Mononuclear cell (primary cell): ENCODE measurements around the gene PSG5. TPM values are rescaled to one million over a fixed set of nuclear protein-coding genes. Genes with fewer than 3 reads are reported as not detected.
"Not testable (repeated sequence)": the region's sequence is repeated elsewhere in the genome, so short reads cannot be mapped to it uniquely, and the experiment has no call there.

Source experiments
- H3K27me3 ChIP-seq: 2 replicates; pipeline ENCODE4 v1.6.0; 2011; ENCODE audit warnings: low read length, control low read depth; ENCODE audit not compliant: insufficient read depth
- H3K4me1 ChIP-seq: 2 replicates; pipeline ENCODE4 v1.5.1; 2011; ENCODE audit warnings: mild to moderate bottlenecking, low read length, control low read depth; ENCODE audit not compliant: insufficient read depth
- H3K4me3 ChIP-seq: 2 replicates; pipeline ENCODE4 v1.5.1; 2011; ENCODE audit warnings: mild to moderate bottlenecking, low read length, moderate library complexity
- H3K9me3 ChIP-seq: 2 replicates; pipeline ENCODE4 v1.5.1; 2011; ENCODE audit warnings: low read depth, mild to moderate bottlenecking, control low read depth, low read length
- total RNA-seq: library from RNA; depleted of rRNA; stranded (reverse); fragments of >200 nt; gene quantifications from one replicate; pipeline ENCODE4 v1.2.3, GENCODE V29; 2012

The PSG5 gene
- total RNA-seq, result not detected

DNA sequence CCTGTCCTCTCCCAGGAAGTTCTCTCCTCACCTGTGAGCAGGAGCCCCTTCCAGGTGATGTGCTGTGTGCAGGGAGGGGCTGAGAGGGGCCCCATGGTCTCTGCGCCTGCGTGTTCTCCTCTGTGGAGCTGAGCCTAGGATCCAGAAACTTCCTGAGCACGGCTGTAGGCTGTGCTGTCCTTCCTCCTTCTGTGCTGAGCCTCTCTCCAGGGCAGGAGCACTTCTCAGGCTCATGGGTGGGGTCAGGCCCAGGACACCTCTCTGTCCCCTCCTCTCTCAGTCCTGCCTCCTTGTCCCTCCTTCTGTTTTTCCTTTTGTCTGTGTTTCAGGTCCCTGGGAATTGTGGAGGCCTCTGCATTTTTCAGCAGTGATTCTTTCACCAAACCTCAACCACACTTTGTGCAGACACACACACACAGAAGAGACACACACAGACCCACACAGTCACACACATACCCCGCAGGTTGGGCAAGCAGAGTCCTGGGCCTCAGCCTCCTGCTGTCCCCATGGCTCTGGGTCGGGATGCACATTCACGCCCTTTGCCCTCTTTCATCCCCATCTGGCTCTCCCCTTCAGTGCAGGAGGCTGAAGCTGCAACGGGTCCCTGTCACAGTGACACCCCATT, at the start of gene PSG5:
Gene PSG5, minus strand, starts transcription at position 226 of the 625 bp plus-strand sequence. Its CDS starts 131 bp downstream, at position 95.
- not testable (repeated sequence) for H3K27me3 ChIP-seq, H3K4me1 ChIP-seq, H3K9me3 ChIP-seq, H3K4me3 ChIP-seq

DNA sequence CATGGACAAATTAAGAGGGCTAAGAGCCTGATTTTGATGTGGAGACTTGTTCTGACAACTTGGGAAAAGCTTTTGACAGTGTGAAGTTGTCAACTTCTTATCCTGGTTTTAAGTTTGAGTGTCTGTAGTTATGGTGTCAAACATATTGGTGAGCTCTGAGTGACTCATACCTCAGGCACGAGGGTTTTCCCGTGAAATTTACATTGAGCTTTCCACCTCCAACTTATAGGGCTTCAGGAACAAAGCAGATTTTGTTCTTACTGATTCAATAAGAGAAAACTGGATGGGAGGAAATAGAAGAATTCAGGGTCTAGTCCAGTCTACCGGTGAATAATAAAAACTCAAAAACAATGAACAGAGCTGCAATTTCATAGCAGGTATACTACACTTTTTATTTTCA, 49.4 kb upstream of the PSG5 start:
- H3K9me3 ChIP-seq, H3K4me3 ChIP-seq, H3K27me3 ChIP-seq, H3K4me1 ChIP-seq: not testable (repeated sequence)

DNA sequence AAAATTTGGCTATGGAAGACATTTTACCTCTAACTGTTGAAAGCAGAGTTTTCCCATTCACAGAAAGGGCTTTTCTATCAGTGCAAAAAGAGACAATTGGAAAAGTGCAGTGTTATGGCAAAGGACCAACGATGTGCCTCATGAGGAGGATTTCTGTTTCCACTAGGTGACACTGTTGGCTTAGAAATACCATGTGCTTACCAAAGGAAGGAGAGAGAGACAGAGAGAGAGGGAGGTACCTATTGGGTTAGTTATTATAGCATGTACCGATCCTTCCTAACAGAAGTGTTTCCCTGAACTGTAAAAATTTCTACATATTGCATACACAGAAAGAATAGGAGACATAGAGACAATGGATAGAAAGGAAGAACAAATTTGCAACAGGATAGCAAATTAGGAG, 43.0 kb upstream of the PSG5 start:
- Histone ChIP-seq H3K4me3 (no peak overlapping the region), H3K9me3 (peaks cover 5% of the 10 kb centered on the region), H3K4me1 (no peaks in the 10 kb centered on the region), H3K27me3 (no peaks in the 10 kb centered on the region)

DNA sequence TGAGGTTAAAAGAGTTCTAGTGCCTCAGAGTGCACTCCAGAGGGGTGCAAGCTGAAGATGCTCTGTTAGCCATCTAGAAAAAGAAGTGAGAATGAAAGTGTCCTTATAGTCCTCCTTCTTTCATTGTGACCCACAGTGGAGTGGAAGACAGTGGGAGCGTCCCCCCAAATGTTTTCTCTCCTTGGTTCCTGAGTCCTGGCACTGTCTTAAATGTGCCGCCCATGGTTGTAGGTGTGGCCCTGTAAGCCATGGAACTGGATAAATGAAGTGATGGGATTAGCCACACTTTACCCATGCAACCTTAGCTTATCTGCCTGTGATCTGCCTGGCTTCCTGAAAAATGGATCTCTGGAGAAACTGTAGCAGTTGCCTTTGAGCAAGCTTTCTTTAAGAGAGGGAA, 42.4 kb upstream of the PSG5 start:
- not testable (repeated sequence) for H3K4me3 ChIP-seq, H3K4me1 ChIP-seq, H3K27me3 ChIP-seq, H3K9me3 ChIP-seq

DNA sequence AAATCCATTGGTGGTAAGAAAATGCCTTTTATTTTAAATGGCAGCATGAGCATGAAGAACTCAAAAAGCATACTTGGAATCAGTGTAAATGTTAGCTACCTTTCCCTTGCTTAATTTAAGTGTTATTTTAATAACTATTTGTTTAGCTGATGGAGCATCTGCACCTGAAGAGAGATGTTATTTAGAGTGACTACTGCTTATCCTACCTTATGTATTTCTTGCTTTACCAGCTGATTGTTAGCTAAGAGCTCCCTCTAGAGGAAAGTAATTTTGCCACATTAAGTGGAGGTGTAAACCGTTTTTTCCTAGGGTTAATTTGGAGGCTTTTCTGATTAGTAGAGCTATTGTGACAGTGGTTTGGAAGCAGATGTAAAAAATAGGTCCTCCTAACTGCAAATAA, 40.6 kb upstream of the PSG5 start:
- H3K4me1 ChIP-seq, H3K4me3 ChIP-seq, H3K9me3 ChIP-seq, H3K27me3 ChIP-seq: not testable (repeated sequence)

DNA sequence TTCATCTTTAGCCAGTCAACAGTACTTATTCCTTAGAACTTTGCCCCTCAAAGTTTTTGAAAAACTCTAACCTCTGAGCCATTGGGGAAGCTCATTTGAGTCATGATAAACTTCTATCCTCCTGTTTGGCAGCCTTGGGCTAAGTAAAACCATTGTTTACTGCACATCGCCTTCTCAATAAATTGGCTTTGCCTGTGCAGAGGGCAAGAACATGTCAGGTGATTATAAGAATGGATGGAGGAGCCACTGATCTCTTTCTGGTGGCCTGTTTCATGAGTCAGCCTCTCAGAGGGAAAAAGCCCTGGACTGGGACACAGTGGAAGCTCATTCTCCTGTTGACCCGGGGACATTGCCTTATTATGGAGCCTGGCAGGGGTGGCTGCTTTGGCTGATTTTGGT, 38.5 kb upstream of the PSG5 start:
- no peak overlapping the region for H3K4me3 ChIP-seq
- no peaks in the 10 kb centered on the region for H3K4me1 ChIP-seq
- H3K27me3 ChIP-seq, result no peaks in the 10 kb centered on the region
- H3K9me3 ChIP-seq, result peaks cover 5% of the 10 kb centered on the region

DNA sequence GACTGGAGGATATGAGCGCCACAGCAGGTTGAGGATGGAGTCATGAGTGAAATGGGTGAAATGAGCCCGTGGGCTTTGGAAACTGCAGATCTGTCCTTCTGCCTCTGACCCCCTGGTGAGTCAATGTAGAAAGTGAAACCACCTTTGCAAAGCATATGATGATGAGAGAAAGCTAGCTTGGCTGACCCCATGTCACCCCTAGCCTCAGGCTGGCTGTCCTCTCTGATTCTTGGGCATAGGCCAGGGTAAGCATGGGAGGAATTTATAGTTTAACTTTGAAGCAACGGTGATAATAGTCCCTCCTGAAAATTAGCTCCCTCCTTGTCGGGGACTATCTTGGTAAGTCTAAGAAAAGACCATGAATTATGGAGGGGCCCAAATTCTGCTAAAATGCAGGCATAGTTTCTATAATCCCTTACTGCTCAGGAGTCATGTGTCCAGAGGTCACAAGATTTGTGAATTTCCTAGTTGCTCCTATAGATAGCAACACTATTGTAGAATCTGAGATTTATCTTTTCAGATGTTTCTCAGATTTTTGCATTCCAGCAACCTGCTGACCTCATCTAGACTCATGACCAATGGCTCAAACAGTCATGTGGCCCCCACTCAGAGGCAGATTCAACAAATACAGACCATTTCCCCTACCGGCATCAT, 38.0 kb upstream of the PSG5 start:
- not testable (repeated sequence) for H3K4me3 ChIP-seq, H3K9me3 ChIP-seq, H3K27me3 ChIP-seq, H3K4me1 ChIP-seq

DNA sequence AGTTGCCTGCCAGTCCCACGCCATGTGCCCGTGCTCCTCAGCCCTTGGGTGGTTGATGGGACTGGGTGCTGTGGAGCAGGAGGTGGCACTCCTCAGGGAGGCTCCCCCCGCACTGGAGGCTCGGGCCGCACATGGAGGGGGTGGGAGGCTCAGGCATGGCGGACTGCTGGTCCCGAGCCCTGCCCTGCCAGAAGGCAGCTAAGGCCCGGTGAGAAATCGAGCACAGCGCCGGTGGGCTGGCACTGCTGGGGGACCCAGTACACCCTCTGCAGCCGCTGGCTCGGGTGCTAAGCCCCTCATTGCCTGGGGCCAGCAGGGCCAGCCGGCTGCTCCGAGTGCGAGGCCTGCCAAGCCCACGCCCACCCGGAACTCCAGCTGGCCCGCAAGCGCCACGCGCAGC, 35.6 kb upstream of the PSG5 start:
- not testable (repeated sequence) for H3K4me3 ChIP-seq, H3K9me3 ChIP-seq, H3K4me1 ChIP-seq, H3K27me3 ChIP-seq

DNA sequence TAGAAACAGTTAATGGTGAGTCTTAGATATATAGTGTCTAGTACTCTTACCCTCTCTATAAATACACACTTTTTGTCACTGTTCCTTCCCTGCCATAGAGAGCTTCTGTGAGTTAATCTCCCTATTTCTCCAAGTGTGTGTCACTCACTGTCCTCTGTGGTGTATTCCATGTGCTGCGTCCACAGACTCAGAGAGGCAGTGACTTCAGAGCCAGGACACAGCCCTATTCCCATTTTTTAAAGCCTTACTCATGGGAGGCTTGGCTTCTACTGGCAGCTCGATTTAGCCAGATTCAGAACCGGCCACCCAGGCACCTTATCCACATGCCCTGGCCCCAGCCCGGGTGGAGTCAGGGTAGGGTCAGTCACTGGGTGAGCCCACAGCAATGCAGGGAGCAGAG, 32.8 kb upstream of the PSG5 start:
- not testable (repeated sequence) for H3K9me3 ChIP-seq, H3K4me1 ChIP-seq, H3K27me3 ChIP-seq, H3K4me3 ChIP-seq

DNA sequence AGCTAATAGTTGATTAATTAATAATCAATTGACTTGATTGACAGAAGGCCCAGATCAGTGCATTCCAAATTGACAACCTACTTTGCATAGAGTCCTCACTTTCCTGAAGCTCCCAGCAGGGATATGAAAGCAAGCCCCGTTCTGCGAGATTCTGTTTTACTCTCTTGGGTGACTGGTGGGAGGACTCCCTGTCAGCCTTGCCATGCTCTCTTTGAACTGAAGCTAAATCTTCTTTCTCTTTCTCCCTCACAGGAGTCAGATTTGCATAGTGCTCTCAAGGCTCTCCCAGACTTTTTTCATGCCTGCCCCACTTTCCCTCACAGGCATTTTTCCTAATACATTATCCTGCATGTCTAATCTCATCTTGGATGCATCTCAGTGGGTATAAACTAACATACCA, 29.5 kb upstream of the PSG5 start:
- H3K4me1 ChIP-seq, H3K27me3 ChIP-seq, H3K9me3 ChIP-seq, H3K4me3 ChIP-seq: not testable (repeated sequence)

DNA sequence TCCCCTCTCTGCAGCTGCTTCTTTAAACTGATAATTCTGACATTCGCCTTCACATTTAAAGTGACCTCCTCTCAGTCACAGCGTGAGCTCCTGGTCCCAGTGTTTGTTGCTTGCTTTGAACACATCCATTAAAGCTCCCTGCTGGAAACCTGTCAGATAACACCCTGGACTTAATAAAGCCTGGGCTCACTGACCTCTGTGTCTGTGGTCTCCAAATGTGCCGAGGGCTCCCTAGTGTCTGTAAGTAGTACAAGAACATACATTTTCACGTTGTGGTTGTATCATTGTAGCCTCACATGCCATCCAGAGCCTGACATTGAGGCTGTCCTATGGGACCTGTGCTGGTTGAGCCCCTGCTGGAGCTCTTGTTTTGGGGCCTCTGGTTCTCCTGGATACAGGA, 21.7 kb upstream of the PSG5 start:
- H3K9me3 ChIP-seq, result no peaks in the 10 kb centered on the region
- H3K4me3 ChIP-seq, result no peak overlapping the region
- H3K27me3 ChIP-seq, result no peaks in the 10 kb centered on the region
- no peaks in the 10 kb centered on the region for H3K4me1 ChIP-seq

DNA sequence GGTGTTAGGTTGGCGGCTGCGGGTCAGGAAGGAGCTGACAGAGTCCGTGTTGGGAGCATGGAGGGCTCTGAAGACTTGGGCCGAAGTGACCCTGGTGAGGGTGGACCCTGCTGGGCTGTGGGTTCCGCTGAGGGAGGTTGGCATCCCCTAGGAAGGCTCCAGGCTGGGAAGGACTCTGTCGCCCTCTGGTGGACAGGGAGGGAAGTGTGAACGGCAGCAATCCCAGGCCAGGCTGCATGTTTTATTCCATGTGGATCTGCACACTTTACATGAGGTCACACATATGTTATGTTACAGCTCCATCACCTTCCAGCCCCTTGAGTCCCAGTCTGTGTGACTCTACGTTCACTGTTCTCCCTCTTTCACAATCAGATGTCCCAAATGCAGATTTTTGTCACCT, 20.8 kb upstream of the PSG5 start:
- not testable (repeated sequence) for H3K4me1 ChIP-seq, H3K4me3 ChIP-seq, H3K9me3 ChIP-seq, H3K27me3 ChIP-seq

DNA sequence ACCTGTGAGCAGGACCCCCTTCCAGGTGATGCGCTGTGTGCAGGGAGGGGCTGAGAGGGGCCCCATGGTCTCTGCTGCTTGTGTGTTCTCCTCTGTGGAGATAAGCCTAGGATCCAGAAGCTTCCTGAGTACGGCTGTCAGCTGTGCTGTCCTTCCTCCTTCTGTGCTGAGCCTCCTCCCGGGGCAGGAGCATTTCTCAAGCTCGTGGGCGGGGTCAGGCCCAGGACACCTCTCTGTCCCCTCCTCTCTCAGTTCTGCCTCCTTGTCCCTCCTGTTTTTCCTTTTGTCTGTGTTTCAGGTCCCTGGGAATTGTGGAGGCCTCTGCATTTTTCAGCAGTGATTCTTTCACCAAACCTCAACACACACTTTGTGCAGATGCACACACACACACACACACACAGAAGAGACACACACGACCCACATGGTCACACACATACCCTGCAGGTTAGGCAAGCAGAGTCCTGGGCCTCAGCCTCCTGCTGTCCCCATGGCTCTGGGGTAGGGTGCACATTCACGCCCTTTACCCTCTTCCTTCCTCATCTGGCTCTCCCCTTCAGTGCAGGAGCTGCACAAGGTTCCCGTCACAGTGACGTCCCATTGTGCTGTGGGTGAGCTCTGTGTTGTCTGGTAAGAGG, 19.3 kb upstream of the PSG5 start, which contains the start of gene PSG4:
Gene PSG4, minus strand, starts transcription at position 168 of the 635 bp plus-strand sequence. Its CDS starts 102 bp downstream, at position 66.
- not testable (repeated sequence) for H3K27me3 ChIP-seq, H3K9me3 ChIP-seq, H3K4me1 ChIP-seq, H3K4me3 ChIP-seq

DNA sequence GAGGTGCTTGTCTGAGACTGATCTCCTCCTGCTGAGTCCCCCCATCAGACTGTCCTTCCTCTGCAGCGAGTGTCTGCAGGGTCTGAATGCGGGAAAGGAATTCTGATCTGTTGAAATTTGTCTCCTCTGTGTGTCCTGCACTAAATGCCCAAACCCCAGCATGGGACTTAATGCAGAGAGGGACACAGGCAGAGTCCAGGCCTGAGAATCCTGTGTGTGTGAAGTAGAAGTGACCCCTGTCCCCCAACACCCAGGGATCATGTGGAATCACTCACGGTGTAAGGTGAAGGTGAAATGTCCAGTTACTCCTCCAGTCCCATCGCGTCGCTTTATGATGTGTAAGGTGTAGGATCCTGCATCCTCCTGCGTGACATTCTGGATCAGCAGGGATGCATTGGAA, 17.3 kb upstream of the PSG5 start:
- H3K27me3 ChIP-seq, H3K9me3 ChIP-seq, H3K4me3 ChIP-seq, H3K4me1 ChIP-seq: not testable (repeated sequence)

DNA sequence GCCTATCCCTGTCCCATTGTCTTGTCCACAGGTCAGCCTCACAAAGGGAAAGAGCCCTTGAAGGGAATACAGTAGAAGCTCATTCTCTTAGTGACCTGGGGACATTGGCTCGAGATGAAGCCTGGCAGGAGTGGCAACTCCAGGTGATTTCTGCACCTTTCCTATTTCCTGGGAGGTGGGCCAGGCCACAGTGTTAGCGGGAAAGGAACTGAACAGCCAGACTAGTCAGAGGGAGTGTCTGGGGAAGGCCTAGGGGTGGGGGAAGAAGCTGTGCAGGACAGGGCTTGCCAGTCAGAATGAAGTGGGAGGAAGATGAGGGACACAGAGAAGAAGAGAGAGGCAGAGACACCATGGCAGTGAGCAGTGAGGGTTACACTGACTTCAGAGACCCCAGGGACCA, 15.6 kb upstream of the PSG5 start:
- not testable (repeated sequence) for H3K27me3 ChIP-seq, H3K4me1 ChIP-seq, H3K9me3 ChIP-seq, H3K4me3 ChIP-seq

DNA sequence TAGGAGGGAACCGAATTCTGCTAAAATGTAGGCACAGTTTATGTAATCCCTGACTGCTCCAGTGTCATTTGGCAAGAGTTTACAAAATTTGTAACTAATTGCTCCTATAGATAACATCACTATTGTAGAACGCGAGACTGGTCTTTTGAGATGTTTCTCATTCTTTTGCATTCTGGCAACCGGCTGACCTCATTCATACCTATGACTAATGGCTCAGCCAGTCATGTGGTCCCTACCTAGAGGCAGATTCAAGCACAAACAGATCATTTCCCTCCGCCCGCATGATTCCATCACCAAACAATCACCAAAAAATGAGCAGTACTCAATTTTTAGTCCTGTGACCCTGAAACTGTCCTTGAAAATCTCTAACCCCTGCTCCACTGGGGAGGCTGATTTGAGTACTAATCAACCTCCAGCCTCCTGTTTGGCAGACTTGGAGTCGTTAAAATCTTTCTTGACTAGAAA, 15.0 kb upstream of the PSG5 start:
- H3K4me1 ChIP-seq, H3K4me3 ChIP-seq, H3K9me3 ChIP-seq, H3K27me3 ChIP-seq: not testable (repeated sequence)
